Duodenal mucosa (tissue), 2 donors: ENCODE results near the gene NFU1.
"Not testable (repeated sequence)": the region's sequence is repeated elsewhere in the genome, so short reads cannot be mapped to it uniquely, and the experiment has no call there.

ENCODE experiments used
- H3K27ac ChIP-seq: one replicate; pipeline ENCODE4 v1.7.0; 2013; ENCODE audit warnings: low read depth, low read length
- H3K27me3 ChIP-seq, 2 donors: one replicate each; pipeline ENCODE4 v1.7.0; 2013; ENCODE audit warnings: low read length in 2 of 2, control low read depth in 1 of 2; ENCODE audit not compliant: insufficient read depth in 2 of 2, control insufficient read depth in 1 of 2
- H3K36me3 ChIP-seq, 2 donors: one replicate each; pipeline ENCODE4 v1.7.0; 2013; ENCODE audit warnings: low read length in 2 of 2, control low read depth in 1 of 2; ENCODE audit not compliant: insufficient read depth in 2 of 2, control insufficient read depth in 1 of 2
- H3K4me1 ChIP-seq, 2 donors: one replicate each; pipeline ENCODE4 v1.7.0; 2013; ENCODE audit warnings: low read length in 2 of 2, control low read depth in 1 of 2; ENCODE audit not compliant: insufficient read depth in 2 of 2, control insufficient read depth in 1 of 2
- H3K4me3 ChIP-seq, 2 donors: one replicate each; pipeline ENCODE4 v1.7.0; 2013; ENCODE audit warnings: low read length in 2 of 2, low read depth in 1 of 2
- H3K9ac ChIP-seq, 2 donors: one replicate each; pipeline ENCODE4 v1.7.0; 2013; ENCODE audit warnings: low read length in 2 of 2, low read depth in 1 of 2
- H3K9me3 ChIP-seq, 2 donors: one replicate each; pipeline ENCODE4 v1.7.0; 2013; ENCODE audit warnings: low read length in 2 of 2, control low read depth in 1 of 2; ENCODE audit not compliant: control insufficient read depth in 1 of 2

Gene NFU1

GRCh38 chr2:69429491-69430183 lies 7.6 kb downstream of the NFU1 start:
- H3K27me3 ChIP-seq: no peaks in the 10 kb centered on the region
- peaks cover 0 to 19% of the 10 kb centered on the region in 2 donors for H3K36me3 ChIP-seq
- no peaks in the 10 kb centered on the region for H3K9me3 ChIP-seq
- H3K4me1 ChIP-seq: peaks cover 3 to 4% of the 10 kb centered on the region in 2 donors
- H3K4me3 ChIP-seq: no peak overlapping the region
- H3K27ac ChIP-seq: no peak overlapping the region
- H3K9ac ChIP-seq: no peak overlapping the region

DNA sequence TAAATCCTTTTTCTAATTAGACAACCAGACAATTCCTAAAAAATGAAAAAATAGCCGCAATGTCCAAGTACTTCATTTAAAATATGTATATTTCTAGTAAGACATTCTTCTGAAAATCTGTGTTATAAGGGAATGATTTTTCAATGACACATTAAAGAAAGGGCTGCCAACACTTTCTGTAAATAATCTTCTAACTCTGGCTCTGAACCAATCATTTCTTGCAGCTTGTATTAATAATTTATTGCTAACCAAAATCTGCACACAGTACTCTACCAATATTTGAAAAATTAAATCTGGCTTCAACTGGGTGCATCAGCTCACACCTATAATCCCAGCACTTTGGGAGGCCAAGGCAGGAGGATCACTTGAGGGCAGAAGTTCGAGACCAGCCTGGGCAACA lies 8.3 kb downstream of the NFU1 start:
- Histone ChIP-seq H3K4me3 (no peak overlapping the region), H3K4me1 (peaks cover 0 to 4% of the 10 kb centered on the region in 2 donors), H3K9me3 (no peaks in the 10 kb centered on the region), H3K36me3 (peaks cover 0 to 19% of the 10 kb centered on the region in 2 donors), H3K27me3 (no peaks in the 10 kb centered on the region), H3K27ac (no peak overlapping the region), H3K9ac (no peak overlapping the region)

GRCh38 chr2:69424419-69424818 lies 12.8 kb downstream of the NFU1 start:
- Histone ChIP-seq H3K27me3 (no peaks in the 10 kb centered on the region), H3K9me3 (no peaks in the 10 kb centered on the region), H3K36me3 (peaks cover 0 to 22% of the 10 kb centered on the region in 2 donors), H3K9ac (no peak overlapping the region), H3K27ac (no peak overlapping the region), H3K4me3 (no peak overlapping the region), H3K4me1 (peaks cover 0 to 7% of the 10 kb centered on the region in 2 donors)

DNA sequence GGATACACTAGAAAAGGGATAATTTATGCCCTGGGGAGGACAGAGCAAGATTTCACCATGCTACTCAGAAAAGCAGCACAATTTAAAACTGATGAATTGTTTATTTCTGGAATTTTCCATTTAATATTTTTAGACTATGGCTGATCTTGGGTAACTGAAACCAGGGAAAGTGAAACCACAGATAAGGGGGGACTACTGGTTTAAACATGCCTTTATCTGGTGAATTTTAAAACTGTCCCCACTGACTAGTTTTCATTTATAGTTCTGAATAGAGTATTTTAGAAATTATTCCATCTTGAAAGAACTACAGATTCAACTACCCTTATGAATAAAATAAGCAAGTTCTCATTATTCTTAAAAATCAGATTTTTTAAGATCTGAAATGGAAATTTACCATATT lies 15.0 kb downstream of the NFU1 start:
- Histone ChIP-seq H3K4me3 (no peak overlapping the region), H3K27me3 (no peaks in the 10 kb centered on the region), H3K9ac (no peak overlapping the region), H3K36me3 (peaks cover 4 to 19% of the 10 kb centered on the region in 2 donors), H3K9me3 (no peaks in the 10 kb centered on the region), H3K27ac (no peak overlapping the region), H3K4me1 (peaks cover 0 to 3% of the 10 kb centered on the region in 2 donors)

DNA sequence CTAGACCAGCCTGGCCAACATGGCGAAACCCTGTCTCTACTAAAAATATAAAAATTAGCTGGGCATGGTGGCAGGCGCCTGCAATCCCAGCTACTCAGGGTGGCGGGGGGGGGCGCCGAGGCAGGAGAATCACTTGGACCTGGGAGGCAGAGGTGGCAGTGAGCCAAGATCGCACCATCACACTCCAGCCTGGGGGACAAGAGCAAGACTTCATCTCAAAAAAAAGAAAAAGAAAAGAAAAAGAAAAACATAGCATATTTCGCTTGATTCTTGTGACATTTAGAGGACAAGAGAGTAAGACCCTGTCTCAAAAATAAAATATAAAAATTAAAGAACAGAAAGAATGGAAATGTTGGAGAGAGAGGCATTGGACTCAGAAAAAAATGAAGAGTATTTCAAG lies 18.1 kb downstream of the NFU1 start:
- not testable (repeated sequence) for H3K27ac ChIP-seq, H3K4me1 ChIP-seq, H3K27me3 ChIP-seq, H3K4me3 ChIP-seq, H3K9ac ChIP-seq, H3K9me3 ChIP-seq
- H3K36me3 ChIP-seq: peaks cover 4 to 33% of the 10 kb centered on the region in 2 donors

DNA sequence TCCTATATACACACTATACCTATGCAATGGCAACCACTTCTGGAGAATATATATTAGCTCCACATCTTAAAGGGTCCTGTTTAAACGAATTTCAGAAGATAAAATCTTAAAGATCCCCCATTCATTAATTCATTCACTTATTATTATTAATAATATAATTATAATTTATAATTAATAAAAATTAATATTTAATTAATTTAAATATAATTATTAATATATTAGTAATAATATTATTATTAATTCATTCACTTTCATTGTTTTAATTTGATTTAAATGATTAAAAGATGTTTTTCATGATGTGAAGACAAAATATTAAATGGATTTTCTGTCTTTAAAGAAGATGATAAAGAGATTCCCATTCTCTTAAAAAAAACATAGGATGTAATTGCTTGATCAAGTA lies 21.1 kb downstream of the NFU1 start:
- no peaks in the 10 kb centered on the region for H3K4me1 ChIP-seq
- H3K9ac ChIP-seq: no peak overlapping the region
- peaks cover 4 to 48% of the 10 kb centered on the region in 2 donors for H3K36me3 ChIP-seq
- no peak overlapping the region for H3K4me3 ChIP-seq
- no peak overlapping the region for H3K27ac ChIP-seq
- H3K9me3 ChIP-seq: no peaks in the 10 kb centered on the region
- H3K27me3 ChIP-seq: no peaks in the 10 kb centered on the region

GRCh38 chr2:69411120-69411519 lies 26.1 kb downstream of the NFU1 start:
- H3K36me3 ChIP-seq: peaks cover 0 to 49% of the 10 kb centered on the region in 2 donors
- H3K4me1 ChIP-seq: no peaks in the 10 kb centered on the region
- no peak overlapping the region for H3K27ac ChIP-seq
- H3K9ac ChIP-seq: no peak overlapping the region
- H3K9me3 ChIP-seq: no peaks in the 10 kb centered on the region
- no peak overlapping the region for H3K4me3 ChIP-seq
- no peaks in the 10 kb centered on the region for H3K27me3 ChIP-seq

DNA sequence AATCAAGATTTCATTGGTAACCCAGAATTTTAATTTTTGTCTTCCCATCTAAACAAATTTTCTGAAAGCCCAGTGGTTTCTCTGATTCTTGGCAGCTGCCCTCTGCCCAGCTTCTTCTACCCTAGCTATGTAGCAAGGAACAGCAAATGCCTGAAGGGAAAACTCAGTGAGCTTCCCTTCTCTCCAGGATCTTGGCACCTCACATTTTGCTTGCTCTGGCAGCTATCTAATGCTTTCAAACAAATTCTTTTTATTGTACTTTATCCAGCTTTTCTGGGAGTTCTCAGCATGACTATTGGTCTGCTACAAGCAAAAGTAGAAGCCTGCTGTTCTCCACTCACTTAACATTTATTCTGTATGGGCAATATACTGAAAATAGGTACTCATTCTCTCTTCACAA lies 31.9 kb downstream of the NFU1 start:
- H3K9ac ChIP-seq: no peak overlapping the region
- no peak overlapping the region for H3K4me3 ChIP-seq
- no peaks in the 10 kb centered on the region for H3K27me3 ChIP-seq
- H3K36me3 ChIP-seq: peaks cover 0 to 35% of the 10 kb centered on the region in 2 donors
- H3K27ac ChIP-seq: no peak overlapping the region
- H3K9me3 ChIP-seq: no peaks in the 10 kb centered on the region
- H3K4me1 ChIP-seq: no peaks in the 10 kb centered on the region

GRCh38 chr2:69400121-69400520 lies 37.1 kb downstream of the NFU1 start:
- Histone ChIP-seq H3K4me1 (peaks cover 0 to 2% of the 10 kb centered on the region in 2 donors), H3K9ac (no peak overlapping the region), H3K4me3 (no peak overlapping the region), H3K27me3 (no peaks in the 10 kb centered on the region), H3K9me3 (no peaks in the 10 kb centered on the region), H3K27ac (no peak overlapping the region), H3K36me3 (peaks cover 4 to 40% of the 10 kb centered on the region in 2 donors)

DNA sequence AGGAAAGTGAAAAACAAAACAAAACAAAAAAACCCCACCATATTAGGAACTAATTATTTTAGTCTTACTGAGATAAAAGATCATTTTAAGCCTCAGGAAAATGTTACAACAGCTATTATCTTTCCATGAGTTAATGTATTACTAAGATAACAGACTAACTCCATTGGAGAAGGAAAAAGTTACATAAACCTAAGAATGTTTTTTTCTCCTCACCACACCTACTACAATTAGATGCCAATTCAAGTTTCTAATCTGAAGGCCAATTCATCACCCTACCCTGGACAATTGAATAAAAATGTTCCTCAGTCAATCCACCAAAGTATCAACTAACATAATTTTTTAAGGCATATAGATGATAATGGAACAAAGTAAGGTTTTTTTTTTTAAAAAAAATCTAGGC lies 40.0 kb downstream of the NFU1 start:
- H3K4me1 ChIP-seq: peaks cover 0 to 2% of the 10 kb centered on the region in 2 donors
- H3K36me3 ChIP-seq: peaks cover 4 to 39% of the 10 kb centered on the region in 2 donors
- H3K27ac ChIP-seq: no peak overlapping the region
- H3K4me3 ChIP-seq: no peak overlapping the region
- H3K9ac ChIP-seq: no peak overlapping the region
- no peaks in the 10 kb centered on the region for H3K27me3 ChIP-seq
- no peaks in the 10 kb centered on the region for H3K9me3 ChIP-seq
